GM13977 (cell line): ENCODE measurements around the gene NEK4.

Experiments used
- DNase-seq: peaks from one replicate; pipeline ENCODE4 v3.0.0; 2012; ENCODE audit warnings: low spot score
- CTCF ChIP-seq: IDR thresholded peaks from 2 replicates; pipeline ENCODE4 v1.5.1; 2012; ENCODE audit warnings: mild to moderate bottlenecking, control low read depth; ENCODE audit not compliant: insufficient read depth; ENCODE audit errors: extremely low read depth, missing control alignments
- in situ Hi-C: fragments of 300-500 bp; cut with MboI; formaldehyde crosslinking; loops from one replicate; pipeline ENCODE4 v1.12.0; 2022; ENCODE audit warnings: low sequenced_read_pairs, low pct_unique_long_range_greater_than_20kb, mixed read lengths, inconsistent platforms; ENCODE audit not compliant: unreplicated experiment

NEK4 gene

GRCh38 chr3:52685285-52685708 lies 85.4 kb downstream of the NEK4 start:
- in situ Hi-C loops: no loop called here
- peak; percentile 96 for DNase-seq
- no peak for TF ChIP-seq CTCF

- no peak for DNase-seq
- TF ChIP-seq CTCF: no peak
- in situ Hi-C loops: no loop called here
These were observed 86.6 kb downstream of the NEK4 start for GRCh38 chr3:52684184-52684583.

GRCh38 chr3:52683611-52684010 lies 87.1 kb downstream of the NEK4 start:
- in situ Hi-C loops: no loop called here
- DNase-seq: no peak
- no peak for TF ChIP-seq CTCF

- DNase-seq: no peak
- in situ Hi-C loops: no loop called here
- peak; percentile 33 for TF ChIP-seq CTCF
These were observed 88.7 kb downstream of the NEK4 start for GRCh38 chr3:52682016-52682415.

GRCh38 chr3:52681596-52681995 lies 89.1 kb downstream of the NEK4 start:
- no peak for TF ChIP-seq CTCF
- DNase-seq: no peak
- in situ Hi-C loops: no loop called here

GRCh38 chr3:52679811-52680210 lies 90.9 kb downstream of the NEK4 start:
- in situ Hi-C loops: no loop called here
- TF ChIP-seq CTCF: no peak

GRCh38 chr3:52679199-52679538 lies 91.6 kb downstream of the NEK4 start:
- in situ Hi-C loops: no loop called here
- TF ChIP-seq CTCF: no peak
- DNase-seq: no peak

More at GRCh38 chr3:52679811-52680210, 90.9 kb downstream of the NEK4 start:
- no peak for DNase-seq
